ENCODE results near the gene SPAG16.

The SPAG16 gene

GRCh38 chr2:213752575-213752974, 468.3 kb downstream of the SPAG16 start:
- Histone ChIP-seq H3K9me3 (ENCODE audit: control insufficient read depth, insufficient read depth, low read depth, low read length) (no peaks in the 10 kb centered on the region), H3K36me3 (ENCODE audit: control insufficient read depth in 2 of 2, insufficient read depth in 1 of 2, low read length in 2 of 2) (no peaks in the 10 kb centered on the region), H3K4me1 (ENCODE audit: control insufficient read depth, insufficient read depth, low read length) (no peaks in the 10 kb centered on the region), H3K27ac (ENCODE audit: extremely low read depth, low read depth, low read length) (no peak overlapping the region), H3K4me3 (ENCODE audit: low read depth, low read length) (no peak overlapping the region)
- CTCF ChIA-PET = no interaction called here
- POLR2A ChIA-PET = no interaction called here
- TF ChIP-seq ZNF140 (tag by site-specific recombination; IDR thresholded peaks at IDR 0.05) (no peak), ZNF548 (tag by site-specific recombination; IDR thresholded peaks at IDR 0.05) (no peak), ZNF670 (tag by site-specific recombination; IDR thresholded peaks at IDR 0.05; ENCODE audit: low read depth) (no peak), ZNF37A (tag by site-specific recombination; IDR thresholded peaks at IDR 0.05) (no peak), ZNF280D (tag by site-specific recombination; IDR thresholded peaks at IDR 0.05) (no peak), HOXA7 (CRISPR knock-in tag; IDR thresholded peaks at IDR 0.05; ENCODE audit: borderline replicate concordance) (no peak), ZBTB26 (tag by site-specific recombination; optimal IDR thresholded peaks at IDR 0.05) (no peak), ZNF2 (tag by site-specific recombination; IDR thresholded peaks at IDR 0.05) (no peak), ZNF513 (tag by site-specific recombination; IDR thresholded peaks at IDR 0.05) (no peak), ZNF26 (tag by site-specific recombination; IDR thresholded peaks at IDR 0.05) (no peak), SCRT2 (tag by site-specific recombination; IDR thresholded peaks at IDR 0.05) (no peak), ZNF23 (tag by site-specific recombination; IDR thresholded peaks at IDR 0.05; ENCODE audit: borderline replicate concordance) (no peak), EGR2 (tag by site-specific recombination; IDR thresholded peaks at IDR 0.05; ENCODE audit: low read depth) (no peak), ZNF155 (tag by site-specific recombination; IDR thresholded peaks at IDR 0.05) (no peak), ZNF529 (tag by site-specific recombination; IDR thresholded peaks at IDR 0.05; ENCODE audit: insufficient replicate concordance) (no peak), ZFP37 (tag by site-specific recombination; IDR thresholded peaks at IDR 0.05) (no peak)

- H3K4me3 ChIP-seq (ENCODE audit: low read depth, low read length) = no peak overlapping the region
- H3K27ac ChIP-seq (ENCODE audit: extremely low read depth, low read depth, low read length) = no peak overlapping the region
- no peaks in the 10 kb centered on the region for H3K4me1 ChIP-seq (ENCODE audit: control insufficient read depth, insufficient read depth, low read length)
- ChIA-PET POLR2A (no interaction called here), CTCF (interaction anchor here (0.7 kb wide), 1 partner anchor 89 kb away, joined by 3 read pairs; no protein-coding TSS in a partner anchor)
- no peaks in the 10 kb centered on the region for H3K9me3 ChIP-seq (ENCODE audit: control insufficient read depth, insufficient read depth, low read depth, low read length)
- H3K36me3 ChIP-seq (ENCODE audit: control insufficient read depth in 2 of 2, insufficient read depth in 1 of 2, low read length in 2 of 2) = no peaks in the 10 kb centered on the region
- TF ChIP-seq ZNF132 (tag by site-specific recombination; IDR thresholded peaks at IDR 0.05; ENCODE audit: borderline replicate concordance) = no peak
- TF ChIP-seq ZNF704 (tag by site-specific recombination; IDR thresholded peaks at IDR 0.05) = no peak
- no peak for TF ChIP-seq ZSCAN16 (tag by site-specific recombination; IDR thresholded peaks at IDR 0.05)
- TF ChIP-seq ZNF777 (tag by site-specific recombination; IDR thresholded peaks at IDR 0.05; ENCODE audit: borderline replicate concordance) = no peak
- TF ChIP-seq ZBTB7A (tag by site-specific recombination; IDR thresholded peaks at IDR 0.05; ENCODE audit: low read depth) = no peak
- TF ChIP-seq WT1 (tag by site-specific recombination; IDR thresholded peaks at IDR 0.05) = no peak
- no peak for TF ChIP-seq MEIS1 (CRISPR knock-in tag; IDR thresholded peaks at IDR 0.05; ENCODE audit: borderline replicate concordance)
- TF ChIP-seq GLIS1 (tag by site-specific recombination; IDR thresholded peaks at IDR 0.05) = no peak
These were observed 473.3 kb downstream of the SPAG16 start for GRCh38 chr2:213757525-213757924.
